NCI-H2196 treated with DMSO at 0.1 percent for 48 hours (cell line): ENCODE measurements around the gene PNKD.

Experiments
- DNase-seq: peaks from one replicate; lab custom pipeline; 2025; ENCODE audit not compliant: unreplicated experiment; lab: John Stamatoyannopoulos, UW

The PNKD gene

GRCh38 chr2:218340656-218341055 lies 70.3 kb downstream of the PNKD start:
- no peak for DNase-seq

GRCh38 chr2:218341381-218341780 lies 71.1 kb downstream of the PNKD start:
- no peak for DNase-seq

- DNase-seq, result no peak
Observed at GRCh38 chr2:218342837-218343236, 72.5 kb downstream of the PNKD start.

- DNase-seq, result no peak
Observed at GRCh38 chr2:218343591-218343990, 73.3 kb downstream of the PNKD start.

- no peak for DNase-seq
Observed at GRCh38 chr2:218344090-218344754, 73.9 kb downstream of the PNKD start.

GRCh38 chr2:218344755-218345417 lies 74.6 kb downstream of the PNKD start:
- no peak for DNase-seq

GRCh38 chr2:218345491-218346236 lies 75.3 kb downstream of the PNKD start:
- no peak for DNase-seq

GRCh38 chr2:218347172-218347571 lies 76.9 kb downstream of the PNKD start:
- no peak for DNase-seq

GRCh38 chr2:218354045-218354444 lies 83.7 kb downstream of the PNKD start:
- DNase-seq, result no peak

- no peak for DNase-seq
Observed at GRCh38 chr2:218354850-218355443, 84.6 kb downstream of the PNKD start.

GRCh38 chr2:218357236-218358177 lies 87.2 kb downstream of the PNKD start:
- DNase-seq, result no peak

- DNase-seq, result no peak
Observed at GRCh38 chr2:218360453-218360852, 90.1 kb downstream of the PNKD start.

GRCh38 chr2:218362606-218363005 lies 92.3 kb downstream of the PNKD start:
- DNase-seq, result no peak

- DNase-seq, result no peak
Observed at GRCh38 chr2:218363736-218364135, 93.4 kb downstream of the PNKD start.

- no peak for DNase-seq
Observed at GRCh38 chr2:218364196-218364595, 93.9 kb downstream of the PNKD start.

- no peak for DNase-seq
Observed at GRCh38 chr2:218366621-218367414, 96.5 kb downstream of the PNKD start.

GRCh38 chr2:218367415-218368149 lies 97.3 kb downstream of the PNKD start:
- no peak for DNase-seq

- no peak for DNase-seq
Observed at GRCh38 chr2:218368150-218368528, 97.8 kb downstream of the PNKD start.

GRCh38 chr2:218368621-218369153 lies 98.4 kb downstream of the PNKD start:
- no peak for DNase-seq
